ENCODE measurements around the gene ARF3.

The ARF3 gene

GRCh38 chr12:48956279-48957140 lies 777 bp downstream of the ARF3 start:
- no peak overlapping the region for H3K4me3 ChIP-seq (IDR thresholded peaks at IDR 0.05; ENCODE audit: insufficient read depth, low read depth, low read length)
- peak overlapping the region; percentile 80 for H2AFZ ChIP-seq (ENCODE audit: low read depth)
- H3K36me3 ChIP-seq (ENCODE audit: insufficient read depth) = no peaks in the 10 kb centered on the region
- H3K4me2 ChIP-seq = peak overlapping the region; percentile 99
- no peak for TF ChIP-seq CTCF (conservative IDR thresholded peaks at IDR 0.05; ENCODE audit: low read depth, low read length)
- H3K27ac ChIP-seq = no peak overlapping the region
- H3K27me3 ChIP-seq (ENCODE audit: insufficient read depth, low read depth) = no peaks in the 10 kb centered on the region
- H4K20me1 ChIP-seq (ENCODE audit: insufficient read depth) = no peaks in the 10 kb centered on the region
- peaks cover 51% of the 10 kb centered on the region for H3K79me2 ChIP-seq (ENCODE audit: insufficient read depth, low read depth)
- peaks cover 49% of the 10 kb centered on the region for H3K4me1 ChIP-seq (ENCODE audit: low read depth, poor library complexity, severe bottlenecking)
- peak overlapping the region; percentile 53 for H3K9ac ChIP-seq

DNA sequence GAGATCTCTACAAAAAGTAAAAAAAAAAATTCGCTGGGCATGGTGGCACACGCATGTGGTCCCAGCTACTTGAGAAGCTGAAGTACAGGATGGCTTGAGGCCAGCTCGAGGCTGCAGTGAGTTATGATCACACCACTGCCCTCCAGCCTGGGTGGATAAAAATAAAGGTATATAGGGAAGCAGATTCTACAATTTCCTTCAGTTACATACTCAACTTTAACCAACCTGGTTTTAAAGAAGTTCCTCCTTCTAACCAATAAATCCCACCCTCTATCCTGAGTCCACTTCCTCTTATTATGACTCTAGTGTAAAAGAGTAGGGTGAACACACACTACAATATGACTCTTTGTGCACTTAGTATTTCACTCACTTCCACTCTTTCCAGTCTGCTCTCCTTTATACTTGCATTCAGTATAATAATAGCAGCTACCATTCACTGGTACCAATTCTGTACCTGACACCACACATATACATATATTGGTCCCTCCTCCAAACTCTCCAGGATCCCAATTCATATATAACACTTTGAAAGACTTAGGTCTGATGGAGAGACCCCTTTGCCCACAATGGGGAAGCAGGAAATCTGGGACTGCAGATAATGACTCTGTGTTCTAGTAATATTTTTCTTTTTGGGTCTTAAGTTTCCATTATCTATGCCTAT lies 2.3 kb downstream of the ARF3 start:
- no peak overlapping the region for H3K4me3 ChIP-seq (IDR thresholded peaks at IDR 0.05; ENCODE audit: insufficient read depth, low read depth, low read length)
- no peak overlapping the region for H2AFZ ChIP-seq (ENCODE audit: low read depth)
- no peak overlapping the region for H3K27ac ChIP-seq
- H3K4me2 ChIP-seq = no peak overlapping the region; the same call in 1 of the 2 replicates
- peaks cover 62% of the 10 kb centered on the region for H3K79me2 ChIP-seq (ENCODE audit: insufficient read depth, low read depth)
- H3K36me3 ChIP-seq (ENCODE audit: insufficient read depth) = no peaks in the 10 kb centered on the region
- TF ChIP-seq CTCF (conservative IDR thresholded peaks at IDR 0.05; ENCODE audit: low read depth, low read length) = no peak
- H3K27me3 ChIP-seq (ENCODE audit: insufficient read depth, low read depth) = no peaks in the 10 kb centered on the region
- H3K9ac ChIP-seq = no peak overlapping the region
- no peaks in the 10 kb centered on the region for H4K20me1 ChIP-seq (ENCODE audit: insufficient read depth)
- peaks cover 49% of the 10 kb centered on the region for H3K4me1 ChIP-seq (ENCODE audit: low read depth, poor library complexity, severe bottlenecking)

- TF ChIP-seq CTCF (conservative IDR thresholded peaks at IDR 0.05; ENCODE audit: low read depth, low read length) = no peak
- no peak overlapping the region for H2AFZ ChIP-seq (ENCODE audit: low read depth)
- H3K79me2 ChIP-seq (ENCODE audit: insufficient read depth, low read depth) = peaks cover 71% of the 10 kb centered on the region
- H3K4me2 ChIP-seq = no peak overlapping the region
- H3K27ac ChIP-seq = no peak overlapping the region
- H3K27me3 ChIP-seq (ENCODE audit: insufficient read depth, low read depth) = no peaks in the 10 kb centered on the region
- H3K4me1 ChIP-seq (ENCODE audit: low read depth, poor library complexity, severe bottlenecking) = peaks cover 49% of the 10 kb centered on the region
- no peaks in the 10 kb centered on the region for H4K20me1 ChIP-seq (ENCODE audit: insufficient read depth)
- H3K9ac ChIP-seq = no peak overlapping the region
- H3K4me3 ChIP-seq (IDR thresholded peaks at IDR 0.05; ENCODE audit: insufficient read depth, low read depth, low read length) = no peak overlapping the region
- H3K36me3 ChIP-seq (ENCODE audit: insufficient read depth) = no peaks in the 10 kb centered on the region
Observed at GRCh38 chr12:48954061-48954460, 3.2 kb downstream of the ARF3 start.

DNA sequence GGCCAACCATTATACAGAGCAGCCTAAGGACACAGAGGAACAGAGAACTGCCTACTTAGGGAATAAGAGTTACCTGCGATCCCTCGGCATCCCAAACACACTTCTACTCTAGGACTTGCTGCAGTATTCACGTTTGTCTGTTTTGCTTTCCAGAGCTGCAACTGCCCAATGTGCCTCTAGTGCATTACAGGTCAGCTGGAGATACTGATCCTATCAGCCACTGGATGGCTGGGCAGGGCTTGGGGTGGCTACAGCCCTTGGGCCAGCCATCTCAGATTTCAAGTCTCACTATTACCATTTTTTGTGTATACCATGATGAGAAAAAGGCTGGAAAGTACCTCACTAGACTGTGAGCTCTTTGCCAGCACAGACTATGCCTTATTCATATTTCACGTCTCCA lies 4.6 kb downstream of the ARF3 start:
- Histone ChIP-seq H3K9ac (no peak overlapping the region), H3K4me1 (ENCODE audit: low read depth, poor library complexity, severe bottlenecking) (peaks cover 44% of the 10 kb centered on the region), H2AFZ (ENCODE audit: low read depth) (no peak overlapping the region), H3K27ac (no peak overlapping the region), H3K4me3 (IDR thresholded peaks at IDR 0.05; ENCODE audit: insufficient read depth, low read depth, low read length) (no peak overlapping the region), H3K36me3 (ENCODE audit: insufficient read depth) (no peaks in the 10 kb centered on the region), H3K27me3 (ENCODE audit: insufficient read depth, low read depth) (no peaks in the 10 kb centered on the region), H3K4me2 (no peak overlapping the region), H4K20me1 (ENCODE audit: insufficient read depth) (no peaks in the 10 kb centered on the region), H3K79me2 (ENCODE audit: insufficient read depth, low read depth) (peaks cover 80% of the 10 kb centered on the region)
- no peak for TF ChIP-seq CTCF (conservative IDR thresholded peaks at IDR 0.05; ENCODE audit: low read depth, low read length)

Measured in KMS-11 (cell line).